C4-2B (cell line): ENCODE results near the gene GDF2.

Experiments used
- ZFX ChIP-seq: fragments of 450-650 bp; IDR thresholded peaks from 2 replicates; pipeline ENCODE4 v1.6.1; 2017
- TF ChIP-seq, protein P1 (sequence below): fragments of 450-650 bp; conservative IDR thresholded peaks from 2 replicates; pipeline ENCODE4 v1.5.1; 2017; ENCODE audit warnings: mild to moderate bottlenecking

DNA sequence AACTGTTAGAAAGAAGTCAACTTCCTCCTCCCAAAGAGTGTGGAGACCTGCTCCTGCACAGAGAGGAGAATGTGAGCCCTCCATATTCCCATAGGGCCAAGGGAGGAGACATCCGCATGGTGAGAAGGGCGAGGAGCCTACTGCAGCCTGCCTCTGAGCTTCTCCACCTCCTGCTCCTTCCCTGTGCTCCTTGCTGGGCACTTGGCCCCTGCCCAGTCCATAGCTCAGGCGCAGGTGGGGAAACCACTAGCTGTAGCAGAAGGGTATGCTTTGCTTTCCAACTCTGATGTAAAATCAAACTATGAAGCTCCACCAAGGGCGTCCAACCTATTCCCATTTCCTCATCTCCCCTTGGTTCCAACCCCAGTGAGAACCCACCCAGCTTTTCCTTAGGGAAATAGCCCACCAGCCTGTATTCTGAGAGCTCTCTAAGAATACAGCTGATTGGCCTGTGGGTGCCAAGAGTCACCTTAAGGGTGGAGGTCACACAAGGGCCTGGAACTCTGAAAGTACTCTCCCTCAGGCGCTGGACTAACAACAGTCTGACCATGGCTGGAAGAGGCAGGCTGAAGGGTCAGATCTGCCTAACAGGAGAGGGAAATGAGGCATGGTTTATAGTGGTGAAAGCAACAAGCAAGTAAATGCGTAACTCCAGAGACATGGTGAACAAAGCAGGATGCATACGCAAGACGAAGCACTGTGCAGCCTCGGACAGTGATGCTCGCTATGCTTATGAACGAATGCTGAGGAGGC lies 47.9 kb downstream of the GDF2 start:
- TF ChIP-seq, protein P1, sequence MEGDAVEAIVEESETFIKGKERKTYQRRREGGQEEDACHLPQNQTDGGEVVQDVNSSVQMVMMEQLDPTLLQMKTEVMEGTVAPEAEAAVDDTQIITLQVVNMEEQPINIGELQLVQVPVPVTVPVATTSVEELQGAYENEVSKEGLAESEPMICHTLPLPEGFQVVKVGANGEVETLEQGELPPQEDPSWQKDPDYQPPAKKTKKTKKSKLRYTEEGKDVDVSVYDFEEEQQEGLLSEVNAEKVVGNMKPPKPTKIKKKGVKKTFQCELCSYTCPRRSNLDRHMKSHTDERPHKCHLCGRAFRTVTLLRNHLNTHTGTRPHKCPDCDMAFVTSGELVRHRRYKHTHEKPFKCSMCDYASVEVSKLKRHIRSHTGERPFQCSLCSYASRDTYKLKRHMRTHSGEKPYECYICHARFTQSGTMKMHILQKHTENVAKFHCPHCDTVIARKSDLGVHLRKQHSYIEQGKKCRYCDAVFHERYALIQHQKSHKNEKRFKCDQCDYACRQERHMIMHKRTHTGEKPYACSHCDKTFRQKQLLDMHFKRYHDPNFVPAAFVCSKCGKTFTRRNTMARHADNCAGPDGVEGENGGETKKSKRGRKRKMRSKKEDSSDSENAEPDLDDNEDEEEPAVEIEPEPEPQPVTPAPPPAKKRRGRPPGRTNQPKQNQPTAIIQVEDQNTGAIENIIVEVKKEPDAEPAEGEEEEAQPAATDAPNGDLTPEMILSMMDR, result no peak
- TF ChIP-seq ZFX, result no peak
